OCI-LY1 (cell line): Measurements from ENCODE around the gene CYP2A7.
"Not testable (repeated sequence)": the region's sequence is repeated elsewhere in the genome, so short reads cannot be mapped to it uniquely, and the experiment has no call there.

Source experiments
- H2AFZ ChIP-seq: fragments of 200-600 bp; sonication (generic), shearing (Covaris generic); 2 replicates; pipeline ENCODE4 v1.6.0; 2014; ENCODE audit warnings: antibody characterized with exemption, mild to moderate bottlenecking, low read length
- H3F3A ChIP-seq: fragments of 200-600 bp; sonication (generic), shearing (Covaris generic); 2 replicates; pipeline ENCODE4 v1.6.0; 2014; ENCODE audit warnings: mild to moderate bottlenecking, antibody characterized with exemption, low read length, moderate library complexity; ENCODE audit not compliant: insufficient read depth
- H3K27ac ChIP-seq: fragments of 200-600 bp; sonication (generic); 2 replicates; pipeline ENCODE4 v1.5.1; 2014; ENCODE audit warnings: low read length, mixed run types, mild to moderate bottlenecking, low read depth; ENCODE audit not compliant: poor library complexity, severe bottlenecking
- H3K27me3 ChIP-seq: fragments of 200-600 bp; sonication (generic); 2 replicates; pipeline ENCODE4 v1.6.0; 2014; ENCODE audit warnings: antibody characterized with exemption, mild to moderate bottlenecking, low read length, moderate library complexity; ENCODE audit not compliant: insufficient read depth
- H3K36me3 ChIP-seq: fragments of 200-600 bp; sonication (generic); 2 replicates; pipeline ENCODE4 v1.6.1; 2014; ENCODE audit warnings: mild to moderate bottlenecking, antibody characterized with exemption, low read length, moderate library complexity, mixed read lengths; ENCODE audit not compliant: insufficient read depth
- H3K4me1 ChIP-seq: fragments of 200-600 bp; sonication (generic); 2 replicates; pipeline ENCODE4 v1.5.1; 2014; ENCODE audit warnings: mild to moderate bottlenecking, low read length, moderate library complexity; ENCODE audit not compliant: insufficient read depth, severe bottlenecking
- H3K4me2 ChIP-seq: fragments of 200-600 bp; sonication (generic), shearing (Covaris generic); 2 replicates; pipeline ENCODE4 v1.6.1; 2014; ENCODE audit warnings: low read length
- H3K4me3 ChIP-seq: fragments of 200-600 bp; sonication (generic); 2 replicates; pipeline ENCODE4 v1.5.1; 2014; ENCODE audit warnings: low read length, low read depth, mild to moderate bottlenecking, mixed read lengths; ENCODE audit not compliant: poor library complexity, severe bottlenecking
- H3K79me2 ChIP-seq: fragments of 200-600 bp; shearing (Covaris generic); 2 replicates; pipeline ENCODE4 v1.6.1; 2016; ENCODE audit warnings: mixed run types, low read length, mixed read lengths; ENCODE audit not compliant: insufficient read depth
- H3K9ac ChIP-seq: fragments of 200-600 bp; sonication (generic), shearing (Covaris generic); 2 replicates; pipeline ENCODE4 v1.6.1; 2014; ENCODE audit warnings: mild to moderate bottlenecking, low read length, mixed read lengths
- H3K9me2 ChIP-seq: fragments of 200-600 bp; sonication (generic), shearing (Covaris generic); 2 replicates; pipeline ENCODE4 v1.6.1; 2014; ENCODE audit warnings: low read depth, mild to moderate bottlenecking, low read length, mixed read lengths
- H3K9me3 ChIP-seq: fragments of 200-600 bp; shearing (Covaris generic); 2 replicates; pipeline ENCODE4 v1.6.1; 2014; ENCODE audit warnings: low read length, mixed read lengths
- H4K20me1 ChIP-seq: fragments of 200-600 bp; sonication (generic), shearing (Covaris generic); 2 replicates; pipeline ENCODE4 v1.6.0; 2016; ENCODE audit warnings: mild to moderate bottlenecking, low read length; ENCODE audit not compliant: insufficient read depth
- EZH2 ChIP-seq: fragments of 200-600 bp; sonication (generic), shearing (Covaris generic); IDR thresholded peaks from 2 replicates; pipeline ENCODE4 v1.8.0; 2017; ENCODE audit warnings: borderline replicate concordance, mixed run types, mild to moderate bottlenecking, antibody characterized with exemption, low read length, moderate library complexity, mixed read lengths
- TF ChIP-seq, protein P1 (sequence below): fragments of 200-600 bp; sonication (generic), shearing (Covaris generic); IDR thresholded peaks from 2 replicates; pipeline ENCODE4 v1.5.1; 2017; ENCODE audit warnings: mild to moderate bottlenecking, antibody characterized with exemption, low read length, moderate library complexity, mixed read lengths

The CYP2A7 gene

DNA sequence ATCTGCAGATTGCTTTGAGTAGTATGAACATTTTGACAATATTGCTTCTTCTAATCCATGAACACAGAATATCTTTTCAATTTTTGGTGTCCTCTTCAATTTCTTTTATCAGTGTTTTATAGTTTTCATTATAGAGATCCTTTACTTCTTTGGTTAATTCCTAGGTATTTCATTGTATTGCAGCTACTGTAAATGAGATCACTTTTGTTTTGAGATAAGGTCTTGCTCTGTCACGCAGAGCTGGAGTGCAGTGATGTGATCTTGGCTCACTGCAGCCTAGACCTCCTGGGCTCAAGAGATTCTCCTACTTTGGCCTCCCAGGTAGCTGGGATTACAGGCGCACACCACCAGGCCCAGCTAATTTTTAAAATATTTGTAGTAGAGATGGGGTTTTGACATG, 9.8 kb downstream of the CYP2A7 start:
- Histone ChIP-seq H3F3A (no peaks in the 10 kb centered on the region), H3K27me3 (no peaks in the 10 kb centered on the region)

DNA sequence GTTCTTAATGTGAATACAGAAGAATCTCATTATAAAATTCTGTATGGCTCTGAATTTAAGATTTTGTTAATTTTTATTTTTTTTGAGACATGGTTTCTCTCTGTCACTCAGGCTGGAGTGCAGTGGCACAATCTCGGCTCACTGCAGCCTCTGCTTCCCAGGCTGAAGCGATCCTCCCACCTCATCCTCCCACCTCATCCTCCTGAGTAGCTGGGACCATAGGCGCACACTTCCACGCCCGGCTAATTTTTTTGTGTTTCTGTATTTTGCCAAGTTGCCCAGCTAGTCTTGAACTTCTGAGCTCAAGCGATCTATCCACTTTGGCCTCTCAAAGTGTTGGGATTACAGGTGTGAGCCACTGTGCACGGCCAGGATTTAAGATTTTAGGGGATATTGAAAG, 14.3 kb downstream of the CYP2A7 start:
- H3K36me3 ChIP-seq = no peaks in the 10 kb centered on the region
- TF ChIP-seq, protein P1, sequence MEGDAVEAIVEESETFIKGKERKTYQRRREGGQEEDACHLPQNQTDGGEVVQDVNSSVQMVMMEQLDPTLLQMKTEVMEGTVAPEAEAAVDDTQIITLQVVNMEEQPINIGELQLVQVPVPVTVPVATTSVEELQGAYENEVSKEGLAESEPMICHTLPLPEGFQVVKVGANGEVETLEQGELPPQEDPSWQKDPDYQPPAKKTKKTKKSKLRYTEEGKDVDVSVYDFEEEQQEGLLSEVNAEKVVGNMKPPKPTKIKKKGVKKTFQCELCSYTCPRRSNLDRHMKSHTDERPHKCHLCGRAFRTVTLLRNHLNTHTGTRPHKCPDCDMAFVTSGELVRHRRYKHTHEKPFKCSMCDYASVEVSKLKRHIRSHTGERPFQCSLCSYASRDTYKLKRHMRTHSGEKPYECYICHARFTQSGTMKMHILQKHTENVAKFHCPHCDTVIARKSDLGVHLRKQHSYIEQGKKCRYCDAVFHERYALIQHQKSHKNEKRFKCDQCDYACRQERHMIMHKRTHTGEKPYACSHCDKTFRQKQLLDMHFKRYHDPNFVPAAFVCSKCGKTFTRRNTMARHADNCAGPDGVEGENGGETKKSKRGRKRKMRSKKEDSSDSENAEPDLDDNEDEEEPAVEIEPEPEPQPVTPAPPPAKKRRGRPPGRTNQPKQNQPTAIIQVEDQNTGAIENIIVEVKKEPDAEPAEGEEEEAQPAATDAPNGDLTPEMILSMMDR = no peak
- no peak for TF ChIP-seq EZH2
- H3K79me2 ChIP-seq = no peaks in the 10 kb centered on the region
- no peaks in the 10 kb centered on the region for H3K9me2 ChIP-seq
- H3F3A ChIP-seq = no peaks in the 10 kb centered on the region
- H4K20me1 ChIP-seq = no peaks in the 10 kb centered on the region
- no peak overlapping the region for H3K4me2 ChIP-seq
- H3K4me3 ChIP-seq = no peak overlapping the region
- no peak overlapping the region for H2AFZ ChIP-seq
- H3K9ac ChIP-seq = no peak overlapping the region
- H3K27me3 ChIP-seq = no peaks in the 10 kb centered on the region
- no peaks in the 10 kb centered on the region for H3K4me1 ChIP-seq
- no peaks in the 10 kb centered on the region for H3K9me3 ChIP-seq
- no peak overlapping the region for H3K27ac ChIP-seq

More for the DNA sequence above, 9.8 kb downstream of the CYP2A7 start:
- H2AFZ ChIP-seq = no peak overlapping the region
- H3K4me3 ChIP-seq = no peak overlapping the region
- H3K9me3 ChIP-seq = no peaks in the 10 kb centered on the region
- H3K9ac ChIP-seq = no peak overlapping the region
- no peak overlapping the region for H3K27ac ChIP-seq
- no peaks in the 10 kb centered on the region for H3K9me2 ChIP-seq
- TF ChIP-seq, protein P1 = no peak
- no peak for TF ChIP-seq EZH2
- no peaks in the 10 kb centered on the region for H4K20me1 ChIP-seq
- no peak overlapping the region for H3K4me2 ChIP-seq
- H3K79me2 ChIP-seq = no peaks in the 10 kb centered on the region
- H3K4me1 ChIP-seq = no peaks in the 10 kb centered on the region
- H3K36me3 ChIP-seq = no peaks in the 10 kb centered on the region; the same call in 1 of the 2 replicates

DNA sequence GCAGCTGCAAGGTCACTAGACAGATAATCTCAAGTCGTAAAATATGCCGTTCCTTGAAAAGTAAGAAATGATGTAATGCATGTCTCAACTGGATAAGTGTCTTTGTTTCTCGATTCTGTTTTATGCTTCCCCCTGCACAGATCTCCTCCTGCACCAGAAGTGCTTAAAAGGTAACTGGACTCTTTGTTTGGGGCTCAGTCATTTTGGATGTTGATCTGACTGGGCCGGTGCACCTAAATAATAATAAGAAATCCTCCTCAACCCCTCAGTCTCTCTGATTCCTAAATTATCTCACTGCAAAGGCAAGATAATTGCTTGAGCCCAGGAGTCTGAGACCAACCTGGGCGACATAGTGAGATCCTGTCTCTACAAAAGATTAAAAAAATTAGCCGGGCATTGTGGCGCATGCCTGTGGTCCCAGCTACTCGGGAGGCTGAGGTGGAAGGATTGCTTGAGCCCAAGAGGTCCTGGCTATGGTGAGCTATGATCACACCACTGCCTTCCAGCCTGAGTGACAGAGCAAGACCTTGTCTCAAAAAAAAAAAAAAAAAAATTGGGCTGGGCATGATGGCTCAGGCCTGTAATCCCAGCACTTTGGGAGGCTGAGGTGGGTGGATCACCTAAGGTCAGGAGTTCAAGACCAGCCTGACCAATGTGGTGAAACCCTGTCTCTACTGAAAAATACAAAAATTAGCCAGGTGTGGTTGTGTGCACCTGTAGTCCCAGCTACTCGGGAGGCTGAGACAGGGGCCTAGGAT, 17.1 kb downstream of the CYP2A7 start:
- H2AFZ ChIP-seq, H3K4me2 ChIP-seq, H3K4me3 ChIP-seq, H3K9me2 ChIP-seq, H3F3A ChIP-seq, H3K27ac ChIP-seq, H3K9me3 ChIP-seq, H3K4me1 ChIP-seq, H3K27me3 ChIP-seq, H3K9ac ChIP-seq, H4K20me1 ChIP-seq, H3K36me3 ChIP-seq, H3K79me2 ChIP-seq: not testable (repeated sequence)

DNA sequence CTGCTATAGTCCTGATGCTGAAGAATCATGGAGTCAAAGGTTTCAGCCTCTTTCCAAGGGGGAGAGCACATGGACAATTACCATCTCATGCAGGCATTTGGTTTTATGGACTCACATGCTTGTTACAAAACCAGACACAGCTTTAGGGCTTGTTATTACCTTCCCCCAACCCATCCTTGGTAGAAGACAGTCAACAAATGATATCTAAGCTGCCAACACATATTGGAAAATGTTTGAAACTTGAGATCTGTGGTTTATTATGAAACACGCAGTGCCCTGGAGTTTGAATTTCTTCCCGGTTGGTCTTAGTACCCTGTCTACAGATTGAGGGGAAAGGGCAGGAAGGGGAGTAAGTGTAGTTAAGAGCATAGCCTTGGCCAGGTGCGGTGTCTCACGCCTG, 19.2 kb downstream of the CYP2A7 start:
- Histone ChIP-seq H3K4me1 (no peaks in the 10 kb centered on the region), H3K27me3 (no peaks in the 10 kb centered on the region), H3K79me2 (no peaks in the 10 kb centered on the region), H4K20me1 (no peaks in the 10 kb centered on the region), H3K9me3 (no peaks in the 10 kb centered on the region), H3K36me3 (no peaks in the 10 kb centered on the region), H3K27ac (no peak overlapping the region), H3K9me2 (no peaks in the 10 kb centered on the region), H2AFZ (no peak overlapping the region), H3F3A (no peaks in the 10 kb centered on the region), H3K4me3 (no peak overlapping the region), H3K4me2 (no peak overlapping the region), H3K9ac (no peak overlapping the region)
- TF ChIP-seq, protein P1 = no peak
- TF ChIP-seq EZH2 = no peak
